HG03139 (cell line): ENCODE data around the gene CPLX1.

Experiments
- ATAC-seq: cut with Tn5 transposase; IDR thresholded peaks from one replicate; pipeline ENCODE4 v1.9.1; 2021; ENCODE audit not compliant: unreplicated experiment

Gene CPLX1

DNA sequence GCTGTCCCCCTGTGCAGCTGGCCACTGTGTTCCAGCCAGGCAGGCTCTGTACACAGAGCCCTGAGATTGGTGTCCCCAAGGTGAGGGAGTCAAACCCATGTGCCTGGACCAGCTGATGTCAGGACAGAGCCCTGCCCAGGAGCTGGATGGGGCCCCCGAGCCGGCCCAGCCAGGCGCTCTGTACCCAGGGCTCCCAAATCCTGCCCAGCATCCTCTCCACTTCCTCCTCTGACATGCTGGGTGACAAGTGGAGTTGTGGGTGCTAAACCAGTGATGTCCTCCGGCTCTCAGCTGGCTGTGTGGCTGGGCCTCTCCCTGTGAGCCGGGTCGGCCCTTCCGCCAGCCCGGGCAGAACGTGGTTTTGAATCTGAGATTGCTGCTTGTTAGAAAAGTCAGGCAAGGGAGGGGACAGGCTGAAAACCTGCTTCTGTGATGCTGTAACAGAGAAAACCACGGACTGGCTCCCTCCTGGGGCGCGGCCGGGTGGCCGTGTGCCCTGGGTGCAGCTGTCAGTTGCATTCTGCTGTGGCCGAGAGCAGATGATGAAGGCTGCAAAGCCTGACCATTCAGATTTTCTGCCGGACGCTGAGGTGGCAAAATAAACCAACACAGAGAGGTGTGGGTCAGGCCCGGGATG lies 7.9 kb upstream of the CPLX1 start:
- no peak for ATAC-seq

DNA sequence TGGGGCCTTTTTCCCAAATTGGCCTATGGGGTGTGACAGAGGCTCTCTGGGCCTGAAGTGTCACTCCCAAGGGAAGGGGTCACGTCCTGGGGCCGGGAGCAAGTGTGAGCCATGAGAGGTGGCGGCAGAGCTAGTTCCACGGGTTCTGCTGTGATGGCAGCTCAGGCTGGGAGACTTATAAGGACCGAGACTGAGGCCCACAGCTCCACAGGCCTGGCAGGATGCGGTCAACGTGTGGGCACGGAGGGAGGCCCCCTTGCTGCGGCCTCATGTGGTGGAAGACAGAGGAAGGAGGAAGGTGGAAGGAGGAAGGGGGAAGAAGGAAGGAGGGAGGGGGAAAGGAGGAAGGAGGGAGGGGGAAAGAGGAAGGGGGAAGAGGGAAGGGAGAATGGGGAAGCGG lies 7.2 kb upstream of the CPLX1 start:
- ATAC-seq, result no peak

DNA sequence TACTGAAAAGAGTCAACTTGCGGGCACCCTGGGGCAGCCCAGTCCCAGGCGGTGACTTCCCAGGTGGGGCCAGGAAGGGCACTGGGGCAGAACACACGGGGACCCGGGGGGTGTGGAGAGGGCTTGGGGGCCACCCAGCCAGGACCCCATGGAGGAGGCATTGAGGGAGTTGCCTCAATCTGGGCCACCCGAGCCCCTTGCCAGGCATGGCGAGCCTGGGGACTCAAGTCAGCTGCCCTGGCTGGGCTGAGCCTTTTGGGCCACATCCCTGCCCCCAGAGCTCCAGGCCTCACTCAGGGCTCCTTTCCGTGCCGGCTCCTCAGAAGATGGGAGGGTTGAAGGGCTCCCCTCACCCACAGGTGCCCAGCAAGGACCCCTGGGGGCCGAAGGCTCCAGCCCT lies 6.6 kb upstream of the CPLX1 start:
- no peak for ATAC-seq

DNA sequence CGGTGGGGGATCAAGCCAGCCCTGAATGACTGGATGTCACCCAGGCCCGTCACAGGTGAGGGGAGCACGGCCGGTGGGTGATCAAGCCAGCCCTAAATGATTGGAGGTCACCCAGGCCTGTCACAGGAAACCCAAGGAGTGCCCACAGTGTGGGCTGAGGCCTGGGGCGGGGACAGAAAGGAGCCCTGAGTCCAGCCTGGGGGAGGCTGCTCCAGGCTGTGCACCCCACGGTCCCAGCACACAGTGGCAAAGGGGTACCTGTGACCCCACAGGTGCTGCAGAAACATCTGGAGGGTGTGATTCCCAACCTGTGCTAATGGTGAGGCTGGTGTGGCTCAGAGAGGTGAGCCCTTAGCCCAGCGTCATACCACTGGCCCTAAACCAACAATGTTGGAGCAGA lies 6.2 kb upstream of the CPLX1 start:
- no peak for ATAC-seq

DNA sequence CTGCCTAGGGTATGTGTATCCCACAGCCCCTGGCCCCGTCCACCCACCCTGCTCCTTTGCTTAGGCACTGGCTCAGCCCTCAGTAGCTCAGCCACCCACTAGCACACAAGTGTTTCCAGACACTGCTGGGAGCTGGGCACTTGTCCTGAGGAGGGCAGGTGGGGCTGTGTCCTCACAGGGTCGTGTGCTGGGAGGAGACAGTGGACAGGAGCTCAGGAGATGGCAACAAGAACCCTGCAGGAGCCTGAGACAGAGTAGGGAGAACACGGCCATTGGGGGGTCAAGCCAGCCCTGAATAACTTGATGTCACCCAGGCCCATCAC lies 5.5 kb upstream of the CPLX1 start:
- no peak for ATAC-seq

DNA sequence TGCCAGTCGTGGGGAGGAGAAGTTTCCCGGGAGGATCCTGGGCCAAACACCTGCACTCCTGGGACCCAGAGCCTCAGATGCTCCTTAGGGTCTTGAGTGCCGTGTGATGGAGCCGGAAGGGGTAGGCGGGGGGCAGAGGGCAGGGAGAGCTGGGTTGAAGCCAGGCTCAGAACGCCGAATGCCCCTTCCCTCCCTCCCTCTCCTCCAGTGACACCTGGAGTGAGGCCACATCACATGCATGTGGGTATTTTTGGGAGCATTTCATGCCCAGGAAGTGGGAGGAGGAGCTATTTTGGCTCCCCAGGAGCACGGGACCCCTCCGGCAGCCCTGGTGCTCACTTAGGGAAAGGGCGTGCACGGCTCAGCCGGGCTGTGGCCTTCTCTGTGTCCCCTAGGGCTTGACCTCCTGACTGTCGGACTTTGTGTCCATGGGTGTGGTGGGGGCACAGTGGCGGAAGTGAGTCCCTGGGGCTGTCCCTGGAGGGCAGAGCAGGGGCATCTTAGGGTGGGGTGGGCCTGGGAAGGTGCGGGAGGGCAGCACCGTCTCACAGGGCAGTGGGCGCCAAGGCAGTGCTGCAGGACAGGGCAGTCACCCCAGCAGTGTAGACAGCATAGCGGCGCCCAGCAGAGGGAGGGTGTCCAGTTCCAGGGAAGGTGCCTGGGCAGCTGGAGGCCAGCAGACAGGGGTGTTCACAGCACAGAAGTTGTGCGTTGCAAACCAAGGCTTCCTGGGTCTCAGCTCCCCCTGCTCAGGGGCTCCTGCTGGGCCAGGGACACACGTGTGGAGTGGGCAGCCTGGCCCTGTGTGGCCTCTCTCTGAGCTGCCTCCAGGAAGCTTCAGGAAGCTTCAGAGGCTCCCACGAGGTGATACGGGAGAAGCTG lies 4.9 kb upstream of the CPLX1 start:
- no peak for ATAC-seq

DNA sequence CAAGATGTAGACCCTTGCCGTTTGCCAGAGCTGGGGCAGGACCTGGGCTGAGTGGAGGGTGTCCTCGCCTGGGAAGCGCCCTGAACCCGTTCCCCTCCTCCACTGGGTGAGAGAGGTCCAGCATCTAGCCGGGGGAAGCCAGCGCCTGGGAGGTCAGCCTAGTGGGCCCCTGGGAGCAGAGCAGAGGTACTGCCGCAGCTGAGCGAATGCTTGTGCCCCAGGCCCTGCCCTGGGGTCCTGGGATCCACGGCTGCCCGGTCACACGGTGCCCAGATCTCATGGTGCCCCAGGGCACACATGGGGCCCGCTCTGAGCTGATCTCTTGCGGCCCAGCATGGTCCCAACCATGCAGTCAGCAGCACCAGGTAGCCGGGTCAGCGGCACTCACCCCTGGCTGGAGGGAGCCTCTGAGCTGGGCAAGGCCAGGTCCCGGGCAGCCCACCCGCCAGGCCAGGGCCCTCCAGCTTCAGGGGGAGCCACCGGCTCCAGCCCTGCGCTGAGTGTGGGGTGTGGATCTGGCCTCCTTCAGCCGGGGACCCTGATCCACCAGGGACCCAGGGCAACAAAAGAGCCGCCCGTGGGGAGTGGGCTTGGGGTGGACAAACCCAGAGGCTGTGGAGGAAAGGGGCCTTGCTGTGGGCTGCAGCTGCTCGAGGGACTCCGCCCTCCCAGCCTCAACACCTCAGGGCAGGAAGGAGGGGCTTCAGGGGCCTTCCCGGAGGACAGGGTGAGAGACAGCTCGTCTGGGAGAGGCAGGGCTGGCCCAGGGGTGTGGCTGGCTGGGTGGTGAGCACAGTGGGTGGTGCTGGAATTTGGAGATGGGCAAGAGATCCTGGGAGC lies 4.1 kb upstream of the CPLX1 start:
- ATAC-seq, result no peak

DNA sequence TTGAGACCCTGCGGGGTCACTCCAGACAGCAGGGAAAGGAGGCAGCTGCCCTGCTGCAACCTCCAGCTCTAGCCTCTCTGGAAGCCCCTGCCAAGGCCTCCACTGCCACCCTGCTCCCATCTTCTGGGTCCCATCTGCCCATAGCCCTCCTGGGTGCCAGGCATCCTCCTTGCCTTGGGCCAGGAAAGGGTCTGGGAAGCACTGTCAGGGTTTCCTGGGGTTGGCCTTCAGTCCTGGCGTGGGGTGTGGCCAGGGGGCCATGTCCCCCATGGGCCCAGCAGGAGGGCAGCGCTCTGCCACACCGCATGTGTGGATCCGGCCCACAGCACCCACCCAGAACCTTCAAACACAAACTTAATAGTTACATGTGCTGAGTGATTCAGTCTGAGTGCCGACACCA lies 3.4 kb upstream of the CPLX1 start:
- no peak for ATAC-seq

DNA sequence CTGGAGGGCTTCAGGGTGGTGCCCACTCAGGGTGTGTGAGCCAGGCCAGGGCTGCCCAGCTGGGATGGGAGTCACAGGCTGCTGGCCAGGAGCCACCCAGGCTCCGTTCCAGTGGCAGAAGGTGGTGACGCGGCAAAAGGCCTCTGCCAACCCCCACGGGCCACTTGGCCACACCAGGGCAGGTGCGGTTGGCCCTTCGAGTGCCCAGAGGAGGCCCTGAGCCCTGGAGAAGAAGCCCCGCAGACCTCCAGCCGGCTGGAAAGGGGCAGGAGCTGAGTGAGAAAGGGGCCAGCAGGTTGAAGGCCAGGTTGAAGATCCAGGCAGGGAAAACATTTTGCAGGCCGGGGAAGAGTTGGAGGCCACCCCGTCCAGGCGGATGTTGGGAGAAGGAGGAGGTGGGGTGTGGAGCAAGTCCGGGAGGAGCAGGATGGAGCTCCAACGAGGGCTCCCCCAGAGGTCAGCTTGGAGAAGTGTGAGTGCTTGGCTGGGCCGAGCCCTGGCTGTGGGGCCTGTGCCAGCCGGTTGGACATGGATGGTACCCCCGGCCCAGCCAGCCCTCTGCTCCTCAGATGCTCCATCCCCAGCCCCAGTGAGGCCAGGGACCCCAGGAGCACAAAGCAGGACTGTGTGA lies 2.8 kb upstream of the CPLX1 start:
- no peak for ATAC-seq

DNA sequence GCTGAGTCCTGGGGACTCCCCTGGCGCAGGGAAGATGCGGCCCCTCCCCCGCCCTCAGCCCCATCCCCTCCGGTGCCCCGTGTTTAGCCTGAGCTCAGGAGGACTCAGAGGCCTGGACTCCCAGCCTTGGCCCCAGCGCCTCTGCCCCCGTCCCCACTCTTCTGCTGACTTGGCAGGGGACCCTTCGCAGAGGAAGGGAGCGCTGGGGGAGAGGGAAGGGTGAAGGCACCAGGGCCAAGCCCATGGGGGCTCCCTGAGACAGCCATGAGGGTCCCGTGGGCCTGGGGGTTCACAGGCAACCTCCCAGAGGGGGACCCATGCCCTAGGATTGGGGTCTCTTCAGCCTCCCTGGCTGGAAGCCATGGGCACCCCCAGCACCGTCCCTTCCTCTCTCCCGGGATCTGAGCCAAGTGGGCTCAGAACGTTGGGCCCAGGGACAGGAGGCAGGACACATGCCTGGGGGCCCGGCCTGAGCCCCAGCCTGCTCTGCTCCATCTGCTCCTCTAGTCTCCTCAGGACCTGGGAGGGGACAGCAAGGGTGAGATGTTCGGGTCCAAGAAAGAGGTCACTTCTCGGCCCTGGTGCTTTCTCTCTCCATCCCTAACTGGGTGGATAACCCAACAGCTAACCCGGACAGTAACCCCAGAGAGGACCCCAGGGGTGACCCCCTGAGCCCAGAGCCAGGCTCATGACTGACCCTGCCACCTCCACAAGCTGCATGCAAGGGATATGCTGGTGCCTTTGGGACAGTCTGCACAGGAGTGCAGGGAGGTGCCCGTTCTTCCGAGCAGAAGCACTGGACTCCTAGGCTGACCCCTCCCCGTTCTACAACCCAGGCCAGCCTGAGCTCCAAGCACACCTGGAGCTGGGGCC lies 1.5 kb upstream of the CPLX1 start:
- no peak for ATAC-seq

DNA sequence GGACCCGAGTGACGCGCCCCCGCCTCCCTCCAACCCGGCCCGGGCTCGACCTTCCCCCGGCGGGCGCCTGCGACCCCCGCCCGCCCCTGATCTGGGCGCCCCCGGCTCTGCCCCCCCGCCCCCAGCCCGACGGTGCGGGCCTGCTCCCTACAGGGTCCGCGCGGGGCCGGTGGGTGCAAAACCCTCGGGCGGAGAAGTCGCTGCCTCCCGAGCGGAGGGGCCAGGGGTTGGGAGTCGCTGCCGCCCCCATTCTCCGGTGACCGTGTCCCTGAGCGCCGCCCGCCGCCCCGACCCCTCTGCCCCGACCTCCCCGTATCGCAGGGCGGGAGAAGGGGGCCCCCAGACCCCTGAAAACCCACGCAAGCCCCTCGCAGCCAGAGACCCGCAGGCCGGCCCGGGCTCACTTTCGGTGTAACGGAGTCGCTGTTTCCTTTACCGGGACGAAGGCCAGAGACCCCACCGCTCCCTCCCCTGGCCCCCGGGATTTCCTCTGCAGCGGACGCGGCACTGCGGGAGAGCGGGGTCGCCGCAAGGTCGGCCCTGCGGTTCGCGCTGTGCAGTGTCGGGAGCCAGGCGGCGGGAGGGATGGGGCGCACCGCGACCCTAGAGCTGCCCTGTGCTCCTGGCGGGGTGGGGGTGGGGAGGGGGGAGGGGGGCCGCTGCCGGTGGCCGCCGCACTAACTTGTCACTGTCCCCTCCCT lies 729 bp upstream of the CPLX1 start:
- ATAC-seq, result no peak

DNA sequence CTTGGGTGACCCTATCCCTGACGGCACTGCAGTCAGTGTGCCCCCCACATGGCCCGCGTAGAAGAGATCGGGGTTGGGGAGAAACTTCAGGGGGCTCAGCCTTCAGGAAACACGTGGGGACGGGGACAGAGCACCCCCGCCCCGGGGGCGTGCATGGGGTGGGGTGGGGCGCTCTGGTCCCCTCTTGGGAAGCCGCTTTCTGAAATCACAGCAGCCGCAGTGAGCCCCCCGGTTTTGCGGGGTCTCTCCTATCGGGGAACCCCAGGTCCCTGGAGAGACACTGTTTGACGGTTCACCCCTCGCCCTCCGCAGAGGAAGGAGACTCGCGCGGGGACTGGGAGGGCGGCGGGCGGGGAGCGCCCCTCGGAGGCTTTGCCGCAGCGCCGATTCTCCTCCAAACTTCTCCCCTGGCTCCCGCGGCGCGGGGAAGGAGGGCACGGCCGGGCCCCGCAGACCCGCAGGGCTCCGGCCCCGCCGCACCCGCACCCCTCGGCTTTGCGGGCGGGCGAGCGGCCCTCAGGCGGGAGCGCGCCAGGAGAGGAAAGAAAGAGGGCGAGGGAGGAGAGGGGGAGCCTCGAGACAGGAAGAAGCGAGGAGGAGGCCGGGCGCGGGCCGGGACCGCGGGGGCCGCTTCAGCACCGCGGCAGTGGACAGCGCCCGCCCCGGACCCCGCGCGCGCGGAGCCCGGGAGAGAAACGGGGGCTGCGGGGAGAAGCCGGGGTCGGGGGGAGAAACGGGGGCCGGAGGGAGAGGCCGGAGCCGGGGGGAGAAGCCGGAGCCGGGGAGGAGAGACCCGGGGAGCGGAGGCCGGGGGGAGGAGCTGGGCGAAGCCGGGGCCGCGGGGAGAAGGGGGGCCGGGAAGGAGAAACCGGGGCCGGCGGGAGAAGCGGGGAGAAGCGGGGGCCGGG lies 612 bp downstream of the CPLX1 start:
- ATAC-seq, result no peak

DNA sequence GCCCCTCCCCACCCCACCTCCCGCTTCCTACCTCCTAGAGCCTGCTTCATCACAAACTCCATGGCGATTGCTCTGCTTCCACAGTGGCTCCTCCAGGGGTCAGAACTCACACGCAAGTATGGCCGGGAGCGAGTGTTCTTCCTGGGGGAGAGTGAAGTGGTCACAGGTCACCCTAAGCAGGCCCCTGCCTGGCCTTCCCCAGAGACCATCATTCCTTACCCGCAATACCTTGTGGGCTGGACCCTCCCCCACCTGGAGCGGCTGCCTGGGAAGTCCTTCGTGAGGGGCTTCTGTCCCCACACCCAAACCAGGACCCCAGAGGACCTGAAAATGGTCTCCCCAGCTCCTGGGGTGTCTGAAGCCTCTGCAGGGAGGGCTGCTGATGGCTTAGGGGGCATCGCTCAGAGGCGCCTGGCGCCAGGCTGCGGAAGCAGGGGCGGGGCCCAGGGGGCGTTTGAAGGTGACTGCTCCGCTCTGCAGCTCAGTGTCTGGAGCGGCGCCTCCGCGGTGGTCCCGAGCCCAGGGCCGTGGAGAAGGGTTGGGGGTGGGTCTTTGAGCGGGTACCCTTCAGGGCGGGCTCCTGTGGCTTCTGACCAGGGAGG lies 1.4 kb downstream of the CPLX1 start:
- ATAC-seq, result no peak

DNA sequence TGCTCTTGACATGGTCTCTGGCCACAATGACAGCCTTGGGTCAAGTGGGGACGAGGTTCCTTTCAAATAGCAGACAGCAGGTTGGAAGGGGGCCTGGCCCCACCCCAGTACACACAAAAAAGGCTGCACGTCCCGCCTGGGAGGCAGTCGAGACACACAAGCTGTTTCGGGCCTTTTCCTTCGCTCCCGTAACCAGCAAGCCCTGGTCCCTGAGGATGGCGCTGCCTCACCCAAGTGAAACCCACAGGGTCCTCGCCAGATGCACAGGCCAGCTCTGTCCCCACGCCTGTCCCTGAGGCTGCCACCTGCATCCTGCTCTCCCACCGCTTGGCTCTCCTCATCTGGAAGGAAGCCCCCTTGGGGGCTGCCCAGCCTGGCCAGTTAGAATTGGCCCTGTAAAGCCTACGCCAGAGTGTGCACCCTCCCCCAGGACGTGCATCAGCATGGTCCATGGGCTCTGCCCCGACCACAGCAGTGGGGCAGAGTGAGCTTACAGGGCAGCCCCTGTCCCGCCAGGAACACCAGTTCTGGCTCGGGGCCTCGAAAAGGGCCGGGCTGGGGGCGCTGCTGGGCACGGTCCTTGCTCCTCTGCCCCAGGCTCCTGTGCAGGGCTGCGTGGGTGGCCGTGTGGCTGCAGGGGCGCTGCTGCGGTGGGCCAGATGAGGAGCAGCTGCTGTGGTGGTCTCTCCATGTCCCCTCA lies 2.0 kb downstream of the CPLX1 start:
- ATAC-seq, result no peak

DNA sequence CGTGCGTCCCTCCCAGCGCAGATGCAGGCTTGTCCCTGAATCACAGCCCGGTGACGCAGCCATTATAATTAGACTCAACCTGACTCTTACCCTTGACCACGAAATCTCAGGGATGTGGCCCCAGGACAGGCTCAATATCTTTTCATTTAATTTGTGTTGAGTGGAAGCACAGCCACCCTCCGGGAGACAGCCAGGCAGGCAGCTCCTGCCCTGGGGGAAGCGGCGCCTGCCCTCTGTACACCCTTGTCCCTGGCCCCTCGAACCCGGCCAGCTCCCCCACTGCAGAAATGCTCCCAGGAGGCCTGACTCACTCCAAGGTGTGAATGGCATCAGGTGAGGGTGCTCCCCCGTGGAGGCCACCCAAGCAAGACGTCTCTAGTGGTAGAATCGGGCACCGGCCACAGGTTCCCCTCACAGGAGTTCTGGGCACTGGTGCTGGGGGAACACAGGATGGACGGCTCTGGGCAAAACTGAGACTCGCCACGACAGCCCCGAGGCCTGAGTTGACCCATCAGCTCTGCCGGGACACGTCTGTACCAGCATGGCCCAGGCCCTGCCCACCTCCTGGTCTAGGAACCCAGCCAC lies 2.7 kb downstream of the CPLX1 start:
- ATAC-seq, result no peak

DNA sequence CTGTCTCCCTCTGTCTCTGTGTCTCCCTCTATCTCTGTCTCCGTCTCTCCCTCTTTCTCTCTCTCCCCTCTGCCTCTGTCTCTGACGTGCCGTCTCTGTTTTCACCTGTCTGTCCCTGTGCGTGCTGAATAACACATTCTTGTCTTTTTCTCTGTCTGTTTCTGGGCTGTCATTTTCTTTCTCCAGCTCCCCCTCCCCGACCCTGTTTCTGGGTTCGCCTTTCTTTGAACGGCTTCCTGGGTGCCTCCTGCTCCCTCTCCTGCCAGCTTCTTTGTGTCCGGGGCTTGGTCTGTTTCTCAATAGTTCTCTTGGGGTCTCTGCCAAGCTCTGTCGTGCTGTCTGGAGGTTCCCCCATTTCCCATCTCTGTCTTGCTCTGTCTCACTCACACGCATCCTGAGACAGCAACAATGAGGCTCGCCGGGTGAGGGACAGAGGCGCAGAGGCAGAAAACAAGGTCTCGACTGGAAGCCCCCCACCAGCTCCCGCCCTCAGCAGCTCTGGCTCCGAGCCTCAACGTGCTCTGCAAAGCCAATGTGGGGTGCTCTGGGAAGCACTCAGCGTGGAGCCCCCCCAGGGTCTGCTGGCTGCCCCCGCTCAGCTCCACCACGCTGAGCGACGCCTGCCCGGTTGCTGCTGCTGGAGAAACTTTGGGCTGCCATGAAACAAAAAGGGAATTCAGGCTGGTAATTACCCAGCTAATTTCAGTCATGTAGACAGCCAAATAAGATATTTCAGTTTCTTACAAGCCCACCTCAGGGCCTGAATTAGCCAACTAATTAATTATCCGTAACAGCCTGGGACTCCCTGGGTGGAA lies 3.4 kb downstream of the CPLX1 start:
- no peak for ATAC-seq

DNA sequence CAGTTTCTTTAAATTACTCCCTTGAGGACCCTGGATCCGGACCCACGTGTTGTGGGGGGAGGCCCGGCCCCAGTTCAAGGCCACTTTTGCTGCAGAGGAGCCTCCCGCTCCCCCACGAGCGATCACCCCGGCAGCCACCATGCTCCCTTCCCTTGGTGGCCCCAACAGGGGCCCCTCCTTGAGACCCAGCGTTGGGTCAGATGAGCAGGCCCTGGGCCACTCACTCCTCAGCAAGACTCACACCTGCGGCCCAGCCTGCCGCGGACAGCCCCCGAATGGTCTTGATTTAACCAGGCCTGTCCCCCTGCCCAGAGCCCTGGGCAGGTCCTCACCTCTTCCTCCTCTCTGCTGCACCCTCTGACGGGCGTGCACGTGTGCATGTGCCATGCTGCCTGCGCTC lies 4.3 kb downstream of the CPLX1 start:
- ATAC-seq, result no peak
